ENCODE measurements around the gene WIPF1. TPM values are rescaled to one million over a fixed set of nuclear protein-coding genes. Genes with fewer than 3 reads are reported as not detected.
A peak's percentile ranks its signal among the peaks of the same experiment; 100 is the strongest.

The WIPF1 gene
- total RNA-seq, 1 experiment from 2014 or later: 6.4 TPM

GRCh38 chr2:174634130-174635014 lies 36.8 kb upstream of the WIPF1 start:
- ATAC-seq (peak; percentile 52), DNase-seq (ENCODE audit: low spot score) (no peak)
- H3K27ac Mint-ChIP-seq: no peak overlapping the region
- H3K36me3 Mint-ChIP-seq: no peaks in the 10 kb centered on the region
- ChIA-PET POLR2A (no interaction called here), CTCF (interaction anchor here (0.9 to 1.4 kb wide), 5 partner anchors 24 to 63 kb away, joined by 3 to 6 read pairs (median 4); no protein-coding TSS in a partner anchor)
- H3K4me1 Mint-ChIP-seq: peaks cover 11% of the 10 kb centered on the region
- peaks cover 3% of the 10 kb centered on the region for H3K9me3 Mint-ChIP-seq
- H3K4me3 Mint-ChIP-seq: no peak overlapping the region
- TF ChIP-seq E2F5 (CRISPR knock-in tag; IDR thresholded peaks at IDR 0.05) (no peak), SOX15 (CRISPR knock-in tag; IDR thresholded peaks at IDR 0.05) (no peak), ZMAT4 (CRISPR knock-in tag; IDR thresholded peaks at IDR 0.05) (no peak), CTCF (IDR thresholded peaks at IDR 0.05) (no peak), IRF1 (CRISPR knock-in tag; IDR thresholded peaks at IDR 0.05) (no peak), NR2C2 (CRISPR knock-in tag; IDR thresholded peaks at IDR 0.05) (no peak), RELA (CRISPR knock-in tag; IDR thresholded peaks at IDR 0.05; ENCODE audit: borderline replicate concordance) (no peak), CBFB (CRISPR knock-in tag; IDR thresholded peaks at IDR 0.05; ENCODE audit: low read depth) (no peak), MYBL2 (CRISPR knock-in tag; IDR thresholded peaks at IDR 0.05) (no peak), NFYB (CRISPR knock-in tag; conservative IDR thresholded peaks at IDR 0.05; ENCODE audit: low read depth) (no peak), ZNF232 (CRISPR knock-in tag; IDR thresholded peaks at IDR 0.05) (no peak), ZNF416 (CRISPR knock-in tag; IDR thresholded peaks at IDR 0.05) (no peak), EMX1 (CRISPR knock-in tag; IDR thresholded peaks at IDR 0.05) (no peak), ZNF532 (CRISPR knock-in tag; IDR thresholded peaks at IDR 0.05; ENCODE audit: borderline replicate concordance) (no peak), PRRX2 (CRISPR knock-in tag; IDR thresholded peaks at IDR 0.05) (no peak), SMAD3 (CRISPR knock-in tag; IDR thresholded peaks at IDR 0.05; ENCODE audit: borderline replicate concordance) (no peak)
- H3K27me3 Mint-ChIP-seq (ENCODE audit: low read depth): no peaks in the 10 kb centered on the region

- Mint-ChIP-seq H3K9me3 (no peaks in the 10 kb centered on the region), H3K4me3 (no peak overlapping the region), H3K27me3 (ENCODE audit: low read depth) (no peaks in the 10 kb centered on the region), H3K27ac (no peak overlapping the region), H3K4me1 (peaks cover 11% of the 10 kb centered on the region), H3K36me3 (no peaks in the 10 kb centered on the region)
- ChIA-PET POLR2A (no interaction called here), CTCF (interaction anchor here (1.0 kb wide), 1 partner anchor 64 kb away, joined by 3 read pairs; no protein-coding TSS in a partner anchor)
- no peak; the same call in 1 of the 2 replicates for ATAC-seq
- DNase-seq (ENCODE audit: low spot score): no peak
- TF ChIP-seq NR2C2 (CRISPR knock-in tag; IDR thresholded peaks at IDR 0.05) (no peak), ELF4 (CRISPR knock-in tag; IDR thresholded peaks at IDR 0.05; ENCODE audit: low read depth) (no peak), ATF2 (CRISPR knock-in tag; IDR thresholded peaks at IDR 0.05; ENCODE audit: borderline replicate concordance, low read depth) (no peak), NFE2L1 (CRISPR knock-in tag; IDR thresholded peaks at IDR 0.05) (no peak), JAZF1 (CRISPR knock-in tag; IDR thresholded peaks at IDR 0.05) (no peak), IRF2 (CRISPR knock-in tag; IDR thresholded peaks at IDR 0.05; ENCODE audit: borderline replicate concordance, low read depth) (no peak), SMAD4 (CRISPR knock-in tag; IDR thresholded peaks at IDR 0.05) (no peak), CREB1 (CRISPR knock-in tag; IDR thresholded peaks at IDR 0.05) (no peak)
Measured at GRCh38 chr2:174633623-174633930, 36.0 kb upstream of the WIPF1 start.

All from WTC11 (cell line).